ENCODE measurements around the gene B3GALT5.

Gene B3GALT5

GRCh38 chr21:39663066-39663465 lies 50.3 kb downstream of the B3GALT5 start:
- no peaks in the 10 kb centered on the region for H3K9me3 Mint-ChIP-seq
- H3K36me3 Mint-ChIP-seq (ENCODE audit: low read depth), result no peaks in the 10 kb centered on the region
- H3K27me3 Mint-ChIP-seq, result peaks cover 4% of the 10 kb centered on the region
- DNase-seq, result no peak
- no peaks in the 10 kb centered on the region for H3K4me1 Mint-ChIP-seq (ENCODE audit: low read depth)
- H3K4me3 Mint-ChIP-seq, result no peak overlapping the region
- H3K27ac Mint-ChIP-seq, result no peak overlapping the region

- H3K27ac Mint-ChIP-seq, result no peak overlapping the region
- H3K4me1 Mint-ChIP-seq (ENCODE audit: low read depth), result no peaks in the 10 kb centered on the region
- peaks cover 4% of the 10 kb centered on the region for H3K27me3 Mint-ChIP-seq
- DNase-seq, result no peak
- no peaks in the 10 kb centered on the region for H3K9me3 Mint-ChIP-seq
- no peaks in the 10 kb centered on the region for H3K36me3 Mint-ChIP-seq (ENCODE audit: low read depth)
- no peak overlapping the region for H3K4me3 Mint-ChIP-seq
Measured at GRCh38 chr21:39663742-39664492, 51.2 kb downstream of the B3GALT5 start.

- H3K9me3 Mint-ChIP-seq, result no peaks in the 10 kb centered on the region
- H3K27ac Mint-ChIP-seq, result no peak overlapping the region
- no peak overlapping the region for H3K4me3 Mint-ChIP-seq
- peaks cover 4% of the 10 kb centered on the region for H3K27me3 Mint-ChIP-seq
- H3K4me1 Mint-ChIP-seq (ENCODE audit: low read depth), result no peaks in the 10 kb centered on the region
- no peaks in the 10 kb centered on the region for H3K36me3 Mint-ChIP-seq (ENCODE audit: low read depth)
- DNase-seq, result no peak
Measured at GRCh38 chr21:39664586-39664985, 51.8 kb downstream of the B3GALT5 start.

GRCh38 chr21:39666026-39666425 lies 53.3 kb downstream of the B3GALT5 start:
- DNase-seq, result no peak
- H3K27ac Mint-ChIP-seq, result no peak overlapping the region
- H3K27me3 Mint-ChIP-seq, result no peaks in the 10 kb centered on the region
- no peaks in the 10 kb centered on the region for H3K4me1 Mint-ChIP-seq (ENCODE audit: low read depth)
- no peaks in the 10 kb centered on the region for H3K36me3 Mint-ChIP-seq (ENCODE audit: low read depth)
- no peak overlapping the region for H3K4me3 Mint-ChIP-seq
- no peaks in the 10 kb centered on the region for H3K9me3 Mint-ChIP-seq

GRCh38 chr21:39666681-39667315 lies 54.1 kb downstream of the B3GALT5 start:
- Mint-ChIP-seq H3K9me3 (no peaks in the 10 kb centered on the region), H3K4me1 (ENCODE audit: low read depth) (no peaks in the 10 kb centered on the region), H3K27ac (no peak overlapping the region), H3K4me3 (no peak overlapping the region), H3K27me3 (no peaks in the 10 kb centered on the region), H3K36me3 (ENCODE audit: low read depth) (no peaks in the 10 kb centered on the region)
- DNase-seq, result no peak

- no peak for DNase-seq
- Mint-ChIP-seq H3K27ac (no peak overlapping the region), H3K9me3 (no peaks in the 10 kb centered on the region), H3K4me3 (no peak overlapping the region), H3K4me1 (ENCODE audit: low read depth) (no peaks in the 10 kb centered on the region), H3K36me3 (ENCODE audit: low read depth) (no peaks in the 10 kb centered on the region), H3K27me3 (no peaks in the 10 kb centered on the region)
Measured at GRCh38 chr21:39667353-39667891, 54.7 kb downstream of the B3GALT5 start.

- Mint-ChIP-seq H3K36me3 (ENCODE audit: low read depth) (no peaks in the 10 kb centered on the region), H3K27me3 (peaks cover 4% of the 10 kb centered on the region), H3K27ac (no peak overlapping the region), H3K4me3 (no peak overlapping the region), H3K4me1 (ENCODE audit: low read depth) (no peaks in the 10 kb centered on the region), H3K9me3 (no peaks in the 10 kb centered on the region)
- DNase-seq, result no peak
Measured at GRCh38 chr21:39668369-39668768, 55.6 kb downstream of the B3GALT5 start.

- H3K4me1 Mint-ChIP-seq (ENCODE audit: low read depth), result no peaks in the 10 kb centered on the region
- H3K9me3 Mint-ChIP-seq, result no peaks in the 10 kb centered on the region
- H3K4me3 Mint-ChIP-seq, result no peak overlapping the region
- peaks cover 4% of the 10 kb centered on the region for H3K27me3 Mint-ChIP-seq
- no peaks in the 10 kb centered on the region for H3K36me3 Mint-ChIP-seq (ENCODE audit: low read depth)
- no peak for DNase-seq
- no peak overlapping the region for H3K27ac Mint-ChIP-seq
Measured at GRCh38 chr21:39669485-39669884, 56.7 kb downstream of the B3GALT5 start.

GRCh38 chr21:39669976-39670661 lies 57.4 kb downstream of the B3GALT5 start:
- no peak overlapping the region for H3K4me3 Mint-ChIP-seq
- no peaks in the 10 kb centered on the region for H3K36me3 Mint-ChIP-seq (ENCODE audit: low read depth)
- peaks cover 4% of the 10 kb centered on the region for H3K27me3 Mint-ChIP-seq
- DNase-seq, result no peak
- no peaks in the 10 kb centered on the region for H3K4me1 Mint-ChIP-seq (ENCODE audit: low read depth)
- no peak overlapping the region for H3K27ac Mint-ChIP-seq
- no peaks in the 10 kb centered on the region for H3K9me3 Mint-ChIP-seq

GRCh38 chr21:39670701-39671100 lies 58.0 kb downstream of the B3GALT5 start:
- H3K27me3 Mint-ChIP-seq, result peaks cover 4% of the 10 kb centered on the region

GRCh38 chr21:39671986-39672385 lies 59.2 kb downstream of the B3GALT5 start:
- DNase-seq, result no peak
- Mint-ChIP-seq H3K27ac (no peak overlapping the region), H3K4me3 (no peak overlapping the region), H3K9me3 (no peaks in the 10 kb centered on the region), H3K4me1 (ENCODE audit: low read depth) (no peaks in the 10 kb centered on the region), H3K36me3 (ENCODE audit: low read depth) (no peaks in the 10 kb centered on the region), H3K27me3 (peaks cover 4% of the 10 kb centered on the region)

More at GRCh38 chr21:39670701-39671100, 58.0 kb downstream of the B3GALT5 start:
- Mint-ChIP-seq H3K9me3 (no peaks in the 10 kb centered on the region), H3K36me3 (ENCODE audit: low read depth) (no peaks in the 10 kb centered on the region), H3K4me3 (no peak overlapping the region), H3K27ac (no peak overlapping the region), H3K4me1 (ENCODE audit: low read depth) (no peaks in the 10 kb centered on the region)
- no peak for DNase-seq

- no peaks in the 10 kb centered on the region for H3K9me3 Mint-ChIP-seq
- H3K36me3 Mint-ChIP-seq (ENCODE audit: low read depth), result no peaks in the 10 kb centered on the region
- H3K4me3 Mint-ChIP-seq, result no peak overlapping the region
- H3K27ac Mint-ChIP-seq, result no peak overlapping the region
- no peaks in the 10 kb centered on the region for H3K4me1 Mint-ChIP-seq (ENCODE audit: low read depth)
- peaks cover 4% of the 10 kb centered on the region for H3K27me3 Mint-ChIP-seq
- no peak for DNase-seq
Measured at GRCh38 chr21:39673163-39673562, 60.4 kb downstream of the B3GALT5 start.

GRCh38 chr21:39673736-39674135 lies 61.0 kb downstream of the B3GALT5 start:
- no peaks in the 10 kb centered on the region for H3K36me3 Mint-ChIP-seq (ENCODE audit: low read depth)
- no peaks in the 10 kb centered on the region for H3K4me1 Mint-ChIP-seq (ENCODE audit: low read depth)
- H3K4me3 Mint-ChIP-seq, result no peak overlapping the region
- H3K9me3 Mint-ChIP-seq, result no peaks in the 10 kb centered on the region
- H3K27me3 Mint-ChIP-seq, result peaks cover 4% of the 10 kb centered on the region
- no peak overlapping the region for H3K27ac Mint-ChIP-seq
- no peak for DNase-seq

- Mint-ChIP-seq H3K4me3 (no peak overlapping the region), H3K27me3 (peaks cover 4% of the 10 kb centered on the region), H3K27ac (no peak overlapping the region), H3K36me3 (ENCODE audit: low read depth) (no peaks in the 10 kb centered on the region), H3K9me3 (no peaks in the 10 kb centered on the region), H3K4me1 (ENCODE audit: low read depth) (no peaks in the 10 kb centered on the region)
- DNase-seq, result no peak
Measured at GRCh38 chr21:39674801-39675200, 62.1 kb downstream of the B3GALT5 start.

- no peaks in the 10 kb centered on the region for H3K9me3 Mint-ChIP-seq
- H3K36me3 Mint-ChIP-seq (ENCODE audit: low read depth), result no peaks in the 10 kb centered on the region
- H3K4me3 Mint-ChIP-seq, result no peak overlapping the region
- H3K27me3 Mint-ChIP-seq, result peaks cover 4% of the 10 kb centered on the region
- no peaks in the 10 kb centered on the region for H3K4me1 Mint-ChIP-seq (ENCODE audit: low read depth)
- H3K27ac Mint-ChIP-seq, result no peak overlapping the region
- DNase-seq, result no peak
Measured at GRCh38 chr21:39675590-39675989, 62.9 kb downstream of the B3GALT5 start.

Measured in activated T-cell treated with anti-CD3 and anti-CD28 coated beads, Interleukin-2, amount 50 U/mL, for 24 hours (primary cell).